GM19397 (cell line): ENCODE results near the gene SNRNP25.
"Not testable (repeated sequence)": the region's sequence is repeated elsewhere in the genome, so short reads cannot be mapped to it uniquely, and the experiment has no call there.

Source experiments
- ATAC-seq: cut with Tn5 transposase; IDR thresholded peaks from one replicate; pipeline ENCODE4 v1.9.1; 2021; ENCODE audit warnings: mild to moderate bottlenecking, moderate library complexity; ENCODE audit not compliant: unreplicated experiment

Gene SNRNP25

DNA sequence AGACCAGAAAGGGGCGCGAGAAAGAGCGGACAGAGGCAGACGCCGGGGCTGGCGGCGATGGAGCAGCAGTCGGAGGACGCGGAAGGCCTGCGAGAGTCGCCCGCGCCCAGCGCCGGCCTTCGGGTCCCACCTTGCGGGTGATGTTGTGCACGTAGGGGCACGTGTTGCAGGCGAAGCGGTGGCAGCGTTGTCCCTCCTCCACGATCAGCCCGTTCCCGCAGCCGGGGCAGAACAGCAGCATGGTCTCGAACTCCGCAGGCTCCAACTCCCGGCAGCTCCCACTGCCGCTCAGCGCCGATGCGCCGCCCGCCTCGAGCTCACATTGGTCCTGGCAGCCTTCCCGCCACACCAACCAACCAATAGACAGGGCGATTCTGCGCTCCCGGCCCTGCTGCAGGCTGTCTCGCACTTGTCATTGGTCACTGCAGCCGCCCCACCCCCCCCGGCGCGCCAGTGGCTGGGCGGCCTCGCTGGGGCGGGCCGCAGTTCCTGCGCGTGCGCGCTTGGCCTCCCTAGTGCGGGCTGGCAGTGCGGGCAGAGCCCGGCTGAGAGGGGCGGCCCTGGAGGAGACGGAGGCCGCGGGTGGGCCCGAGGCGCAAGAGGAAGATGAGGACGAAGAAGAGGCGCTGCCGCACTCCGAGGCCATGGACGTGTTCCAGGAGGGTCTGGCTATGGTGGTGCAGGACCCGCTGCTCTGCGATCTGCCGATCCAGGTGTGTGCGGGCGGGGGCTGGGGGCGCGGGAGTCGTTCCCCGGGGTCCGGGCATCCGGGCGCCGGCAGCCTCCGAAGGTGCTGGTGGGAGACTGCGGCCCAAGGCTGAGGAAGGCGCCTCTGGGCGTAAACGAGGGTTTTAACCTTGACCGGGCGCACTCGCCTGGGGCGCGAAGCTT lies at the start of gene SNRNP25, which contains the start of gene POLR3K:
Gene SNRNP25 (plus strand): TSS at position 483 of the 891 bp plus-strand sequence. CDS start 189 bp downstream, at position 672.
Gene POLR3K (minus strand): TSS at position 263 of the 891 bp plus-strand sequence. CDS start 22 bp downstream, at position 241.
- peak; percentile 89 for ATAC-seq

DNA sequence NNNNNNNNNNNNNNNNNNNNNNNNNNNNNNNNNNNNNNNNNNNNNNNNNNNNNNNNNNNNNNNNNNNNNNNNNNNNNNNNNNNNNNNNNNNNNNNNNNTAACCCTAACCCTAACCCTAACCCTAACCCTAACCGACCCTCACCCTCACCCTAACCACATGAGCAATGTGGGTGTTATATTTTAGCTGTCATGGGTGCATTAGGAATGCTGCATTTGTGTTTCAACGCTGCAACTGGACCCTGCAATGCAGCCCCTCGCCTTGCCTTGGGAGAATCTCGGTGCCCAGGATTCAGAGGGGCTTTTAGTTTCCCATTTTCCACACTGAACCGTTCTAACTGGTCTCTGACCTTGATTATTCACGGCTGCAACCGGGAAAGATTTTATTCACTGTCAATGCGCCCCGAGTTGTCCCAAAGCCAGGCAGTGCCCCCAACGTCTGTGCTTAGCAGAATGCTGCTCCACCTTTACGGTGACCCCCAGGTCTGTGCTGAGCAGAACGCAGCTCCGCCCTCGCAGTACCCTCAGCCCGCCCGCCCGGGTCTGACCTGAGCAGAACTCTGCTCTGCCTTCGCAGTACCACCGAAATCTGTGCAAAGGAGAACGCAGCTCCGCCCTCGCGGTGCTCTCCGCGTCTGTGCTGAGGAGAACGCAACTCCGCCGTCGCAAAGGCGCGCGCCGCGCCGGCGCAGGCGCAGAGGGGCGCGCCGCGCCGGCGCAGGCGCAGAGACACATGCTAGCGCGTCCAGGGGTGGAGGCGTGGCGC lies 43.5 kb upstream of the SNRNP25 start:
- no peak for ATAC-seq

DNA sequence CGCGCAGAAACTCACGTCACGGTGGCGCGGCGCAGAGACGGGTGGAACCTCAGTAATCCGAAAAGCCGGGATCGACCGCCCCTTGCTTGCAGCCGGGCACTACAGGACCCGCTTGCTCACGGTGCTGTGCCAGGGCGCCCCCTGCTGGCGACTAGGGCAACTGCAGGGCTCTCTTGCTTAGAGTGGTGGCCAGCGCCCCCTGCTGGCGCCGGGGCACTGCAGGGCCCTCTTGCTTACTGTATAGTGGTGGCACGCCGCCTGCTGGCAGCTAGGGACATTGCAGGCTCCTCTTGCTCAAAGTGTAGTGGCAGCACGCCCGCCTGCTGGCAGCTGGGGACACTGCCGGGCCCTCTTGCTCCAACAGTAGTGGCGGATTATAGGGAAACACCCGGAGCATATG lies 42.9 kb upstream of the SNRNP25 start:
- ATAC-seq, result not testable (repeated sequence)

DNA sequence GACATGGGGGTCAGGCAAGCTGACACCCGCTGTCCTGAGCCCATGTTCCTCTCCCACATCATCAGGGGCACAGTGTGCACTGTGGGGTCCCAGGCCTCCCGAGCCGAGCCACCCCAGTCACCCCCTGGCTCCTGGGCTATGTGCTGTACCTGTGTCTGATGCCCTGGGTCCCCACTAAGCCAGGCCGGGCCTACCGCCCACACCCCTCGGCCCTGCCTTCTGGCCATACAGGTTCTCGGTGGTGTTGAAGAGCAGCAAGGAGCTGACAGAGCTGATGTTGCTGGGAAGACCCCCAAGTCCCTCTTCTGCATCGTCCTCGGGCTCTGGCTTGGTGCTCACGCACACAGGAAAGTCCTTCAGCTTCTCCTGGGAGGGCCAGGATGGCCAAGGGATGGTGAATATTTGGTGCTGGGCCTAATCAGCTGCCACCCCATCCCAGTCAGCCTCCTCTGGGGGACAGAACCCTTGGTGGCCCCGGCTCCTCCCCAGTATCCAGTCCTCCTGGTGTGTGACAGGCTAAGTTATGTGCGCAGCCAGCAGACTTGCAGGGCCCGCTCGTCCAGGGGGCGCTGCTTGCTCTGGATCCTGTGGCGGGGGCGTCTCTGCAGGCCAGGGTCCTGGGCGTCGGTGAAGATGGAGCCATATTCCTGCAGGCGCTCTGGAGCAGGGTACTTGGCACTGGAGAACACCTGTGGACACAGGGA lies 36.4 kb upstream of the SNRNP25 start:
- not testable (repeated sequence) for ATAC-seq

DNA sequence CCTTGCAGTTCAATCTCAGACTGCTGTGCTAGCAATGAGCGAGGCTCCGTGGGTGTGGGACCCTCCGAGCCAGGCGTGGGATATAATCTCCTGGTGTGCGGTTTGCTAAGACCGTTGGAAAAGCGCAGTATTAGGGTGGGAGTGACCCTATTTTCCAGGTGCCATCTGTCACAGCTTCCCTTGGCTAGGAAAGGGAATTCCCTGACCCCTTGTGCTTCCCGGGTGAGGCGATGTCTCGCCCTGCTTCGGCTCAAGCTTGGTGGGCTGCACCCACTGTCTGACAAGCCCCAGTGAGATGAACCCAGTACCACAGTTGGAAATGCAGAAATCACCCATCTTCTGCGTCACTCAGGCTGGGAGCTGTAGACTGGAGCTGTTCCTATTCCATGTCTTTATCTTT lies 32.7 kb upstream of the SNRNP25 start:
- not testable (repeated sequence) for ATAC-seq

DNA sequence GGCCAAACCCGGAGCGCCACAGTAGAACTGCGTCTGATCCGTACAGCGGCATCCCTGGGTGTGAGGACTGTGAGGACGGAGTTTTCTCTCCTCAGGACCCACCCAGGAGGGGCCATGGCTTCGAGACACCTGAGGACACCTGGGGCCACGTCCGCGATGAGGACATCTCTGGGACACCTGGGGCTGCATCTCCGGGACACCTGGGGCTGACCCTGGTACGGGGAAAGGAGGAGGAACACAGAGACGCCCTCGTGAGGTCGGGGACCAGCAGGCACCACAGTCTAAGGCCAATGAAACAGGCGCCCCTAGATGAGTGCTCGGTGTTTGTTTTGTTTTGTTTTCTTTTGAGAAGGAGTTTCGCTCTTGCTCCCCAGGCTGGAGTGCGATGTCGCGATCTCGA lies 29.5 kb upstream of the SNRNP25 start:
- ATAC-seq, result not testable (repeated sequence)

DNA sequence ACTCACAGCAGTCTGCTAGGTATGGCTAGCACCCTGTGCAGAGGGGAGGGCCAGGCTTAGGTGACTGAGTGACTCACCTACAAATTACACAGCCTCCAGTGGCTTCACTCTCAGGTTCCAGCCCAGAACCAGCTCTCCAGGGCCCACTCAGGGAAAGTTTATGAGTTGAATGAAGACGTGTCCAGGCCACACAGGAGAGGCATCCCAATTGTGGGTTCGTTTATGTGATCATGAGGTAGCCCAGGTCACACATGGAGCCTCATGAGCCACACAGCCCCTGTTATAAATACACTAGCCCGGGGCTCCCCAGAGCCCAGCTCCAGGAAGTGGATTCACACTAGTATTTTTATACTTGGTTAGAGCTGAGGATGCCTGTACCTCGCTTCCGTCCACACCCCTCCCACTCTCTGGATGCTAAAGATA lies 27.7 kb upstream of the SNRNP25 start:
- ATAC-seq, result peak; percentile 65

DNA sequence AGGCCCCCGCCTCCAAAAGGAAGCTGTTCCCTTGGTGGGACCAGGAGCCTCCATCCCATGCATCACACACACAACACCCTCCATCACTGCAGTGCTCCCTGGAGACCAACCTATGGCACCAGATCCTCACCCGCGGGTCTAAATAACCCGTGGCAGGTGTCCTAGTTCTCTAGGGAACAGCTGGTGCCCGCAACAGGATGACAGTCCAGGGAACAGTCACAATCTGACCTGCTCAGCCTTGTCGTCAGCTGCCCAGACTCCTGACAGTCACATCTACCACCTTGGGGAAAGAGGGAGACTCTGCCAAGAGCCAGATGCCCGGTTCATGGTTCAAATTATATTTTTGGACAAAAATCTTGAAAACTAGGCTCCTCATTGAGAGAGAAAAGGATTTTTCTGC lies 23.0 kb upstream of the SNRNP25 start:
- ATAC-seq, result not testable (repeated sequence)

DNA sequence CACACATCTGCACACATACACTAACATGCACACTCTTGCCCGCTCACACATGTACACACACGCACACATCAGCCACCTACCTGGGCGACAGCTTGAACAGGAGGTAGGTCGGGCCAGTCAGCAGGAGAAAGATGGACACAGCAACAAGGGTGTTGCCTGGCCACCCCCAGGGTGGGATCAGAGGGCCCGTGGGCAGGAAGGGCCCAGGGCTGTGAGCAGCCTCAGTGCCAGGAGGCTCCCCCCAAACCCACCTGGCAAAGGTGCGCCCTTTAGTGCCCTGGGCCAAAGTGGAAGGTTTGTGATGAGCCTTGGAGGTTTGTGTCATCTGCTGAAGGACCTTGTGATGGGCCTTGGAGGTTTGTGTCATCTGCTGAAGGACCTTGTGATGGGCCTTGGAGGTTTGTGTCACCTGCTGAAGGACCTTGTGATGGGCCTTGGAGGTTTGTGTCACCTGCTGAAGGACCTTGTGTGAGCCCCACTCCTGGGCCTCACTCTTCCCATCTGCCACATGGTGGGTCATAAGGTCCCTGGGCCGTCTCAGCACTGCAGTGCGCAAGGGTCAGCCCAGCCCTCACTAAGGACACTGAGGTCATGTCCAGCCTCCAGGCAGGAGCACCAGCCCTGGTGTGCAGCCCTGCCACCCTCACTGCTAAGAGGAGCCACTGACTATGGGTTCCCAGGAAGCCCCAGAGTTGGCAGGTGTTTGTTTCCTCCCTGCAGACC lies 20.3 kb upstream of the SNRNP25 start:
- not testable (repeated sequence) for ATAC-seq

DNA sequence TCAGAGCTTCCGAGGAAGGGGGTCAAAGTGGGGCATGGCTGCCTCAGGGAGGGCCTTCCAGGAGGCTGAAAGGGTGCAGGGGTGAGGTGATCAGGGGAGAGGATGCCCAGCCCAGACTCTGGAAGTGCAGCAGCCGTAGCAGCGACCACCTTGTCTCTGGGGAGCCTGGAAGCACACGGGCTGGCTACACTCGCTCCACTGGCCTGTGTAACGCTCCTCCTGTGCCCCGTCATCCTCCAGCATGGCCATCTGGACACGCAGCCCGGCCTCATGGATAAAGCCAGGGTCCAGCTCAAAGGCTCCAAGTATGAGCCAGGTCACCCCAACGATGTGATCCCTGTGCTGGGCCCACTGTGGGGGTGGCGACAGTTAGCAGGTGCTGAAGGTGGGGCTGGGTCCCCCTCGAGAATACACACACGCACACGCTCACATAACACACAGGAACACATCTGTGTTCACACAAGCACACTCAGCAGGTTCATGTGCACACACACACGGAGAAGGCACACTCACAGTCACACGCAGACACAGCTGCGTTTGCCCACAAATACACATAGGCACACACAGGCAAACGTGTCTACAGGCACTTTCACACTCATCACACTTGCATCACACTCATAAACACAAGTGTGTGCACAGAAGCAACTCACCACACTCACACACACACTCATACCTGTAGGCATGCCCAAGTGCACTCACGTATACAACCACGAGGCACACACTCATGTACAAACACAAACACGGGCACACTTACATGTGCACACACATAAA lies 19.6 kb upstream of the SNRNP25 start:
- ATAC-seq, result no peak

DNA sequence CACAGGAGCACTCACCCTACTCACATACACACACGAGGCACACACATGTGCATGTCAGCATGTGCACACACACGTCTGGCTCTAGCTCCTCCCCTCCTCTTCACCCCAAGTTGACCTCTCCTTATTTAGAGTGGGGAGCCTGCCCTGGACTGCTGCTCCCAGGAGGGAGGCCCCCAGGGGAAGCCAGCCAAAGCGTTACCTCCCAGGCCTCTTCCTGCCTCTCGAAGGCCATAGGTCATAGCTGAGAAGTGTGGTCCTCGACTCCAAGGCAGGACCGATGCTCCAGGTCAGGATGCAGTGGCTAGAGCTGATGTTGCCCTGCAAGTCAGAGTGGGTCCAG lies 19.0 kb upstream of the SNRNP25 start:
- no peak for ATAC-seq

DNA sequence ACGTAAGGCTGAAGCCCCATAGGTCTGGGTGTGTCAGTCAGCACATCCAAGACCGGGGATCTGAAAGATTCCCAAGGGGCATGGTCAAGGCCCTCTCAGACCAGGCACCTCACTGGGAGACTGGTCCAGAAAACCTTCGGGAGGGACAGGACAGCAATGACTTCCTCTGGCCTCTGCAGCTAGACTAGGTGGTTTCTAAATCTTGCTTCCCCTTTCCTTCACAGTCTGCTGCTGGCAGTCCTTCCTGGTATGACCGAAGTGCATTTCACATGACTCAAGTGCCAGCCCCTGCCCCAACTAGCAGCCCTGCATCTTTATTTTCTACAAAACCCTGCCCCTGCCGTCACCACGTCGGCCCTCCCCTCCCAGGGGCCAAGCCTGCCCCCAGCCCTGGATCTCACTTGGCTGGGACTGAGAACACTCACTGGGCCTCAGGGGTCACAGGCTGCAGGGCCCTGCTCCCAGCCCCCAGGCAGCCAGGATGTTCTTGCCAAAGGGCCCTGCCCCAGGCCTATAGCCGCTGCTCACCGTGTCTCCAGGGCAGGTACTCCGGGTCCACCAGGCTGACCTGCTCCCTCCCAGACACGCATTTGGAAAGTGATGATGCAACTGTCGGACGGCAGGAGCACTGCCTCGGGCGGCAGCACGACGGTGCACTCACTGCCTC lies 18.5 kb upstream of the SNRNP25 start:
- ATAC-seq, result no peak

DNA sequence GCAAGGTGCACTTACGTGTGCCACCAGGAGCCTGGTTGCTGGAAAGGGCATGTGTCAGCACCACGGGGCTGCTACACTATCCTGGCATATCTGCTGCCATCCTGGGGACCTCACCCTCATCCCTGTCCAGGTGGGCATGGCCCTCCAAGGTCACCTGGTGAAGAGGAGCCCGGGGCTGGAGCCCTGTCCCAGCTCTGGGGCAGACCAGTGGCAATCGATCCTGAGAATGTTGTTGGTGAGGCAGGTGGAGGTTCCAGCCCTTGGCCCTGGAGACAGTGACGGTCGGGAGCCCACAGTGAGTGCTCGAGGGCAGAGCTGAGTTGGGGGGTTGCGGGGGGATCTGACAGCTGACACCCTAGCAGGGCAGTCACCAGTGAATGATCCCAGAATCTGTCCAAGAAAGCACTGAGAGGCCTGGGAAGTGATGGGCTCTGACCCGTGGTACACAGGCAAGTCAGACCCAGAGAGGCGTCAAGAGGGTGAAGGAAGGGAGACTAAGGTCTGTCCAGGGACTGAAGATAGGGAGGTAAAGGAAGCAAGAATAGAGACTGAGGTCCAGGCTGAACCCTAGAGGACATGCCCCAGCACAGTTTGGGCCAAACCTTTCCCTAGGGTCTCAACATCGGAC lies 17.8 kb upstream of the SNRNP25 start:
- no peak for ATAC-seq

DNA sequence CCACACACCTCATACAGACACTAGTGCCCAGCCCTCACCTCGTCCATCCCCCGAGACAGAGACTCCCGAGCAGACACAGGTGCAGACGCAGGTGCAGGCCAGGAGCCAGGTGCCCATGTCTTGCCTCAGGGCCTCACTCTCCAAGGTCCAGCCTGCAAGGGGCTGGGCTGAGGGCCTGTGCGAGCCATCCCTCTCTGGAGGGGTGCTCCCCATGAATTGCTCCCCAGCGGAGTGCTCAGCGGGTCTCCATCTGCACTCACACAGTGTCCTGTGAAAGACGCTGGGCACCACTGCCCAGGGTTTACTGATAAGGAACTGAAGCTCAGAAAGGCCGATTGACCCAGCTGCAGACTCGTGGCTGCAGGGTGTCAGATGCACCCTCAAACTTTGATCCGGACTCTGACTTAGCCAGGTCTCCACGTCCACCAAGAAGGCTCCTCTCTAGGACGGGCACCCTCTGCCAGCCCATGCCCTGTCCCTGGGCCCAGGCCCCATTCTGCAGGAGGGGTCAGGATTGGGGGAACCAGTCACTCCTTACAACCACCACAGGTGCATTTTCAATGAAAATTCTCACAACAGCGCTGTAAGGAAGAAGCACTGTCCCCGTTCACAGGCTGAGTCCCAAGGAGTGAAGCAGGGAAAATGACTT lies 17.2 kb upstream of the SNRNP25 start:
- no peak for ATAC-seq

DNA sequence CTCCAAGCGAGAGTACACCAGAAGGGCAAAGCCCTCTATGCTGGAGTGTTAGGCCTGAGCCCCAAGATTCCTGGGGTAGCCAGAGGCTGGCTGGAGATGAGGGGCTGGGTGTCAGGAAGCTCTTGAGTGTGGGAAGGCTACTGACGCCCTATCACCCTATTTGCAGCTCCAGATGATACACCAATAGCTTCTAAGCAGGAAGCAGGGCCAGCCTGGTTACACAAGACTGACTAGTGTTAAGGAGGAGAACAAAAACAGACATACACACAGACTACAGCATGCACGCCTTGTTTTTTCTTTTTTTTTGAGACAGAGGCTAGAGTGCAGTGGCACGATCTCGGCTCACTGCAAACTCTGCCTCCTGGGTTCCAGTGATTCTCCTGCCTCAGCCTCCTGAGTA lies 16.1 kb upstream of the SNRNP25 start:
- no peak for ATAC-seq

DNA sequence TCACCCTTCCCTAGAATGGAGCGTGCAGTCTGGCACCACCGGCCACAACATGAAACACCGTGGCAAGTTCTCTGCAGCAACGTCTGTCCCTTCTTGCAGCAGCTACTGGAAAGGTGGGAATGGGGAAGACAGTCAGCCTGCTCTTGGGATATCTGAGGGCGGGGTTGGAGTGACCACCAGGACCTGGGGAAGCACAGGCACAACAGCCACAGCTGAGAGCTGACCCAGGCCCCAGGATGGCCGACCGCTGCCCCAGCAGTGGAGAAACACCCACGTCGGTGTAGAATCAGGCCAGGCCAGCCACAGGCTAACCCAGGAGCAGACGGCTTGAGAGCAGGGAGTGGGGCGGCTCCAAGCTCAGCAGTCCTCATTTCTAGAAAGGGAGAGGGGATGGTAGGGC lies 15.4 kb upstream of the SNRNP25 start:
- not testable (repeated sequence) for ATAC-seq

DNA sequence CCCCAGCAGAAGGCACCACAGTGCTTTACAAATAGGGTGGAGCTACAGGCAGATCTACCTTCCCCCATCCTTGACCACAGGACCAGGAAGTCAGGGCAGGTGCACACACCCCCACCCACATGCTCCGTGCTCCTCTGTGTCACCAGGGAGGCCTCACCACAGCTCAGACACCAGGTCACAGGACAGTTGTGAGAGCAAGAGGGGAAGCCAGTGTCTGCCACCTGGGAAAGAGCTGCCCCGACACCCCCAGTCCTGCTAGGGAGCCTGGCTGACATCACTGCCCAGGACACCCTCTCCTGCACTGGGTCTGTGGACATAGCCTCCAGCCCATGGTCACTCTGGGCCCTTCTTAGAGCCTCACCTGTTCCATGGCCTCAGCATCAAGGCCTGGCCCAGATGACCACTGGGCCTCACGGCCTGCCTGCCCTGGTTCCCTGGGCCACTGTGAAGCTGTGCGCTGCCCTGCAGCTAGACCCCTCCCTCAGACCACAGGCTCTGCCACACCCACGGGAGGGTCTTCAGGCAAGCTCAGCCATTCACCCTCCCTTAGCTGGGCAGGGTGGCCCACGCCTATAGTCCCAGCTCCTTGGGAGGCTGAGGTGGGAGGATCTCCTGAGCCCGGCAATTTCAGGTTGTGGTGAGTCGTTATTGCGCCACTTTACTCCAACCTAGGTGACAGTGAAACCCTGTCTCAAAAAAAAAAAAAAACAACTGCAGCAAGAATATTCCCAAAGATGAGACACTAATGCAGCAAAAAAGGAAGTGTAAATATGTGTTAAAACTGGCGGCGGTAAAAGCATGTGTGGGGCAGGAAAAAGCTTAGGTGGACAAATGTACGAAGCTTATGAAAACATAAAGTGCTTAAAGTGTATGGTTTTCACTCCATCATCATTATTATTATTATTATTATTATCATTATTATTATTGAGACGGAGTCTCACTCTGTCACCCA lies 14.4 kb upstream of the SNRNP25 start:
- ATAC-seq, result peak; percentile 63
